GDM1 (cell line): ENCODE results near the gene TOM1.

Experiments
- DNase-seq: peaks from one replicate; lab custom pipeline; 2025; lab: John Stamatoyannopoulos, UW

Gene TOM1

GRCh38 chr22:35307372-35307771, 7.7 kb downstream of the TOM1 start:
- no peak for DNase-seq

DNA sequence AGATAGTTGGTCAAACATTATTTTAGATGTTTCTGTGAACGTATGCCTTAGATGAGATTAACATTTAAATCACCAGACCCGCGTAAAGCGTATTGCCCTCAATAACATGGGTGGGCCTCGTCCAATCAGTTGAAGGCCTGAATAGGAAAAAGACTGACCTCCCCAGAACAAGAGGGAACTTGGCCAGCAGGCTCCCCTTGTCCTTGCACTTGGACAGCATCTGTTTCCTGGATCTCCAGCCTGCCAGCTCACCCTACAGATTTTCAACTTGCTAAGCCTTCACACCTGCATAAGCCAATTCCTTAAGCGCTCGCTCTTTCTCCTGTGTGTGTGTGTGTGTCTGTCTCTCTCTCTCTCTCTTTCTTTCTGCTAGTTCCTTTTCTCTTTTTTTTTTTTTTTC, 8.2 kb downstream of the TOM1 start:
- DNase-seq, result no peak

GRCh38 chr22:35308480-35309021, 8.9 kb downstream of the TOM1 start:
- no peak for DNase-seq

DNA sequence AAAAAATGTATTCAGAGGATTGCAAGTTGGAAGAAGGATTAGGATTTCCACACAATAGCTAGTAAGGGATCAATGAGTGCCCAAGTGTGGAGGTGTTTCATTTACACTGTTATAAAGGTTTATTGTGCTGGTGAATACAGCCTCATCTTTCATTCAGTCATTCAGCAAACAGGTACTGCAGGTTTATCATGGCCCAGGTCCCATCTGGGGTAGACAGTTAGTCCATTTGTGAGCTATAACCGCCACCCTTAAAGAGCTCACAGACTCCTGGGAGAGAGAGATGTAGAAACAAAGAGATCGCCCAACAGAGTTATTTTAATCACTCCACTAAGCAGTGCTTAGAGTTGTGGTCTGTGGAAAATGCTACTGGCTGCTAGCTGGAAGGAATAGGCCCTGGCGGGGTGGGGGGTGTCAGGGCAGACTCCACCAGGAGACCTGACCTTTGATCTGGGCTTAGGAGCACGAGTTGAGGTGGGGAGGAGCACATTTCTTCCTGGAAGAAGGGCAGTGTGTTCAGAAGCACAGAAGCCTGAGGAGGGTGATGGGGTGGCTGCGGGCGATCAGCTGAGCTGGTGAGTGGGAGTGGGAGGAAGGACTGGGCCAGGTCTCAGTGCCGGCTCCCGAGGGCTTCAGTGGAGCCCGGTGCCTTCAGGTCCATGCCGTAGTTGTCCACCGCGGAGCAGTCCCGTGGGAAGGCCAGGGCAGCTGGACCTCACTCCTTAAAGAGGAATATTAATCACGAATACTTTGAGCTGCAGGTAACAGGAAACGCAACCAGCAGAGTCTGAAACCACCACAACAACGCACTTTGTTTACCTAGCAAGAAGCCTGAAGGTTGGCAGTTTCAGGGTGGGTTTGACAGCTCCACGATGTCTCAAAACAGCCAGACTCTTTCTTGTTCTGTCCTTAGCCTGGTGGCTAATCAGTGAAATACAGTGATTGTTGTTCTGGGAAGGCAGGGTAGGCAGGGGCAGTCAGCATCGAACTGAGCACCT, 11.2 kb downstream of the TOM1 start:
- no peak for DNase-seq

- DNase-seq, result no peak
Observed at GRCh38 chr22:35311551-35311999, 11.9 kb downstream of the TOM1 start.

- DNase-seq, result peak; percentile 66
Observed at GRCh38 chr22:35312198-35313059, 12.7 kb downstream of the TOM1 start.

GRCh38 chr22:35313311-35314121, 13.8 kb downstream of the TOM1 start:
- no peak for DNase-seq

DNA sequence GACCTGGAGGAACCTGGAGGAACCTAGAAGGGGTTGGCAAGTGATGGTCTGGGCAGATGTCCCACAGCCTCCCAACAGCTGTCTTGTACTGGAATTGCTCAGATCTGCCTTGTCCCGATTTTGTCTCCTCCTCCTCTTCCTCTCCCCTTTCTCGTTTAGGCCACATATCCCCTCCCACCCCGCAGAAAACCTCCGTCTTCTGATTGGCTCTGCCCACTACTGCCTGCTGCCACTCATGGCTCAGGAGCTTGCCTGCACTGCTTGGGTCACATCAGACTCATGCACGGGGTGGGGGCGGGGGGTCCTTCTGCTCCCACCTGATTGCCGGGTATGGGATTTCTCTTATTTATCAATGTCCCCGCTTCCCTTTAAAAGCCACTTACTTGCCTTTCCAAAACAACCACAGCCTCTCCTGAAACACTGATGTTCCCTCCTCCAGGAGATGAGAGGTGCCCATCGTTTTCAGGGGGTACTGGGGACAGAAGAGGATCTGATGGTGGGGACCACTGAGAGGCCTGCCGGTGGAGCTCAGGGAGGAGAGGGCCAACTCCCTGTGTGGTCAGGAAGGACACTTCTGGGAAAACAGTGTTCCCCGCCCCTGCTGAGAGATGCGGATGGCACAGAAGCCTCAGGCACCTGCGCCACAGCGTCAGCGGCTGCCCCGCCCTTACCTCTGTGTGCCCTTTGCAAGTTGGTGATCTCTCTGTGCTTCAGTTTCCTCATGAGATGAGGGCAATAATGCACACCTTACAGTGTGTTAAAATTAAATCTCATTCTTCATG, 14.7 kb downstream of the TOM1 start:
- no peak for DNase-seq

GRCh38 chr22:35315141-35315854, 15.6 kb downstream of the TOM1 start:
- DNase-seq, result no peak

DNA sequence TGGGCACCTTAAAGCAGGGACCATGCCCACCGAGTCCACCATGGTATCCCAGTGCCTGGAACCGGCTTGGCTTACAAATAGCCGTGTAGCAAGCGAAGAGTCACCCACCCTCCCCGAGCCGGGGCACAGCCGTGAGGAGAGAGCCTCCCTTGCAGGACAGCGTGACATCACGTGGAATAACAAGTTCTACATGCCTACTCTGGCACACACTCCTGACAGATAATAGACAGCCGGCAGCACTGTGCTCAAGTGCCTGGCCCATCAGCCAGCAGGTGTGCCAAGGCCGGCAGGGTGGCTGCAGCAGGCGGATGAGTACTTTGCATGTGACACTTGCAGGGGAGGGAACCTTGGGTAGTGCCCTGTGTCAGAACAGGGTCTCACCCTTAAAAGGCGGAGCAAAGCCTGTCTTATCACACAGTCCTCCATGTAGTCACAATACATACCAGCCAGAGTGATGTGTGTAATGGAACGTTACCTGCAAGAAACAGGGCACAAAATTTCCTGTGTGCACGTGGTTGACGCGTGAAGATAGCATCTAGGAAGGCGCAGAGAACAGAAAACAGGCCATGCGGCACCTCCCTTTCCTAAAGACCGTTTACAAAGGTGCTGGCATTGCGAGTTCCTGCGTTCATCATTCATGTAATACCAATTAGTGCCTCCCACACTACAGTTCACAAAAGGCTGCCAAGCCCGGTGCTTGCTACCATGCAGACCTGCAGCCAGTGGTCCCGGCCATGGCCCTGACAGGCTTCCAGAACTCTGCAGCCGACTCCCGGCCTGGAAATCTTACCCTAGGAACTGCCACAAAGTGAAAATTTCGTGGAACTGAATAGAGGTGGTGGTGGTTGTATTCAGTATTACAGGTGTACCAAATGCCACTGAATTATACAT, 16.4 kb downstream of the TOM1 start:
- no peak for DNase-seq

DNA sequence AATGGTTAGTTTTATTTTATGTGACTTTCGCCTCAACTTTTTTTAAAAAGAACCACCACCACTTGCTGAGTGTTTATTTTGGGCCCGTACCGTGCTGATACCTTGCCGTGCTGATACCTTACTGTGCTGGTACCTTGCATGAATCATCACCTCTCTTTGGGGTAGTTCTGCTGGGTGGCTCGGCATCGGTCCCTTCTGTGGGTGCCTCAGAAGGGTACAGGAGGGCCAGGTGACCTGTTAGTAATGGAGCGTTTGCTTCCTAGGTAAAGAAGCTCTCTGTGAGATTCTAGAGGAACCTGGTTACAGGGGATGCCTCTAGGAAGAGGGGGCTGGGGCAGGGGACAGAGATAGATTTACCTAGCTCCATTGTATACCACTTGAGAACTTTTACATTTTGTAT, 17.1 kb downstream of the TOM1 start:
- DNase-seq, result no peak

GRCh38 chr22:35317680-35318290, 18.1 kb downstream of the TOM1 start:
- DNase-seq, result no peak

DNA sequence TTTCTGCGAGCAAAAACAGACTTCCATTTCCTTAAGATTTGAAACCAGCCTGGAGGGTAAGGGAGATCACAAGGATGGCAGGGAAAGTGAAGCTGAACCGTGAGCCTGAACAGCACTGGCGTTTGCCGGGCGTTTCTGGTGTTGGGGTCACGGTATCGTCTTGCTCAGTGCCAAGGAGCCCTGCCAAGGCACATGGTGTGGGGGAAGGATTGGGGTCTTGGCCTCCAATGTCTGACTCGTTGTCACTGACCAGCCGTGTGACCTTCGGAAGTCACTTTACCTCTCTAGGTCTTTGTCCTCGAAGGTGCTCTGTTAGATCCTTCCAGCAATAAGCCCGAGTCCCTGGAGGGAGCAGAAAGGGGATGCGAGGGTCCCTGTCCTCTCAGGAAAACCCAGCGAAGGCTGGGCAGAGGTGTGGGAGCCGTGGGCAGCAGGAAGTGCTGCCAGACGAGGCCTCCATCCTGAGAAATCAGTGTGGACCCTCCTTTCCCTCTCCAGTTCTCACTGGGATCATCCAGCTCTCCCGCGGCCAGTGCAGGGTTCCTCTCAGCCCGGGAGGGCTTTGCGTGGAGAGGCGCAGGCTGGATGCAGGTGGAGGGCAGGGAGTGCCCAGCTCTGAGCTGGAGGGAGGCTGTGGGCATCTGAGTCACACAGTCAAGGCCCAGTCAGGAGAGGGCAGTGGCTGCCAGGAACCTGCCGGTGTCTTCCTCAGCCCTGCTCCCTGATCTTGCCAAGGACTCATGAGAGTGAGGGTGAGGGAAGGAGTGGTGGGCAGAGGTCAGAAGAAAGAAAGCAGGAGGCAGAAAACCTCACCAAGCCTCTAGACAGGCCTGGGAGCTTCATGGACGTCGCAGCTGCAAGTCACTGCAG, 18.9 kb downstream of the TOM1 start:
- no peak for DNase-seq

- no peak for DNase-seq
Observed at GRCh38 chr22:35319244-35319985, 19.7 kb downstream of the TOM1 start.

DNA sequence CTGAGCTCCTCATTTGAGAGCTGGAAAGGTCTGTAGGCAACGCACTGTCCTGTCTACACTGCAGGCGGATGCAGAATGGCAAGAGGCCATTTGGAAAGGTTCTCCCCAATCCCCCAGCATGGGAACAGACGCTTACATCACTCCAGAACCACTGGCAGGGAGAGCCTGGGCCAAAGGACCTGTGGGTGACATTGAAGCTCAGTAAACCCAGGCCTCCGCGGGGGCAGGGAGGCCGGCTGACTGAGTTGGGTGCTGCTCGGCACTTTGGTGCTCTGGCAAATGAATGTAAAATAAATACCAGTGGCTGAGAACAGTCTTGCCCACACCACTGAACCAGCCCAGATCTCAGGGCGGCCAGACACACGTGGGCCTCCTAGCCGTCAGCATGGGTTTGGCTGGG, 22.4 kb downstream of the TOM1 start:
- DNase-seq, result no peak

DNA sequence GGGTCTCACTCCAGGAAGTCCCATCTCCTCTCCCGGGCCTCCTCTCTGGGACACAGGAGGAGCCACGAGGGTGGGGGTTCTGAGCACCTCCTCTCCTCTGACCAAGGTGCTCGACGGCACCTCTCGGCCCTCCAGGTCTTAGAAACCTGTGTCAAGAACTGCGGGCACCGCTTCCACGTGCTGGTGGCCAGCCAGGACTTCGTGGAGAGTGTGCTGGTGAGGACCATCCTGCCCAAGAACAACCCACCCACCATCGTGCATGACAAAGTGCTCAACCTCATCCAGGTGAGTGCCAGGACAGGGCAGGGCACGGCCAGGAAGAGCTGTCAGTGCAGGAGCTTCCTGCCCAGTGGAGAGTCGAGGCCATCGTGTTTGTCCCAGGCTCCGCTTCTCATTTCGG, 23.2 kb downstream of the TOM1 start:
- no peak for DNase-seq

DNA sequence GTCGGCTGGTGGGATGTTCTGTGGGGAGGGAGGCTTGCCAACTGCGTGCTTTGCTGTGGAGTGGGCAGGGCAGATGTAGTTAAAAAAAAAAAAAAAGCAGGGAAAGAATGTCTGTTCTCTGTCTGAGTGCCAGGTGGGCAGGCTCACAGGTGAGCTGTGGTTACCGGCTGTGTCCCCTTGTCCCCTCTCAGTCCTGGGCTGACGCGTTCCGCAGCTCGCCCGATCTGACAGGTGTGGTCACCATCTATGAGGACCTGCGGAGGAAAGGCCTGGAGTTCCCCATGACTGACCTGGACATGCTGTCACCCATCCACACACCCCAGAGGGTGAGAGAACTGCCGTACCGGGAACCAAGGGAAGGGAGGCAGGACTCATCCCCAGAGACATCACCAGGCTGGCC, 23.6 kb downstream of the TOM1 start:
- no peak for DNase-seq
